Naive B cell (primary cell): Measurements from ENCODE around the gene CEP120. TPM values are rescaled to one million over a fixed set of nuclear protein-coding genes. Genes with fewer than 3 reads are reported as not detected.
"Not testable (repeated sequence)": the region's sequence is repeated elsewhere in the genome, so short reads cannot be mapped to it uniquely, and the experiment has no call there.

Experiments used
- ATAC-seq, 2 donors: fragments of 150-1000 bp; cut with Tn5 transposase; 2 replicates each; pipeline ENCODE4 v1.10.0; 2021; ENCODE audit warnings: low read depth in 2 of 2, mild to moderate bottlenecking in 2 of 2, moderate library complexity in 2 of 2
- DNase-seq: peaks from one replicate; pipeline ENCODE4 v3.0.0; 2022
- H3K27ac Mint-ChIP-seq, 6 donors: one replicate each; pipeline ENCODE4 v1.8.0; 2020 to 2022; ENCODE audit warnings: mild to moderate bottlenecking in 6 of 6, mixed read lengths in 6 of 6, moderate library complexity in 5 of 6, inconsistent platforms in 2 of 6
- H3K27me3 Mint-ChIP-seq, 3 donors: one replicate each; pipeline ENCODE4 v1.8.0; 2021 to 2022; ENCODE audit warnings: mixed read lengths in 3 of 3, mild to moderate bottlenecking in 1 of 3
- H3K36me3 Mint-ChIP-seq, 2 donors: one replicate each; pipeline ENCODE4 v1.8.0; 2020 to 2022; ENCODE audit warnings: mixed read lengths in 2 of 2, inconsistent platforms in 1 of 2, mild to moderate bottlenecking in 1 of 2
- H3K4me1 Mint-ChIP-seq, 3 donors: one replicate each; pipeline ENCODE4 v1.8.0; 2020 to 2022; ENCODE audit warnings: mixed read lengths in 3 of 3, inconsistent platforms in 1 of 3, mild to moderate bottlenecking in 1 of 3, moderate library complexity in 1 of 3
- H3K4me3 Mint-ChIP-seq, 8 donors: one replicate each; pipeline ENCODE4 v1.8.0; 2020 to 2022; ENCODE audit warnings: mild to moderate bottlenecking in 8 of 8, mixed read lengths in 8 of 8, moderate library complexity in 8 of 8, inconsistent platforms in 2 of 8
- H3K9me3 Mint-ChIP-seq, 7 donors: one replicate each; pipeline ENCODE4 v1.8.0; 2020 to 2022; ENCODE audit warnings: mixed read lengths in 7 of 7, mild to moderate bottlenecking in 5 of 7, inconsistent platforms in 2 of 7, moderate library complexity in 1 of 7
- polyA plus RNA-seq, 6 donors: library from polyadenylated mRNA; unstranded; fragments of 300-500 nt; fragmentation: Illumina TruSeq; gene quantifications; one replicate each; pipeline ENCODE4 v1.2.3, GENCODE V29; 2021; ENCODE audit warnings: low read depth in 6 of 6

The CEP120 gene
- polyA plus RNA-seq, 6 donors from 2014 or later = 15.8 to 45.9 (median 31.2) TPM

DNA sequence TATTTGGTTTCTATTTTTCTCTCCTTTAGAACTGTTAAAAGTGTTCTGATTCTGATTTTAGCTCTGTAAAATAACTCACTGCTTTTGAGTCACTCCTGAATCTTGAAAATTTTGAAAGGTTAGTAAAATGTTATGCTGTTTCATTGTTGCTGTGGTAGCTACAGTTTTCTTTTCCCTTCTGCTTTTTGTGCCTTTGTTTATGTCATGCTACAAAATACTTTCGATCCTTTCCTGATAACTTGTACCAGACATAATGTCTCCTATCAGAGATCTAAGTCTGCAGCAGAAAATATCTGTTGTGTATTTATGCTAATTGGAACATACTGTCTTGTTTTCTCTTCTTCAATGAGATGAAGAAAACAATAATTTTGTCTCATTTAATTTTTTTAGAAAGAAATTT is 26.9 kb upstream of the CEP120 start:
- no peak overlapping the region for H3K4me3 Mint-ChIP-seq
- H3K27me3 Mint-ChIP-seq = peaks cover 7 to 12% (median 8%) of the 10 kb centered on the region in 3 donors
- no peak overlapping the region for H3K27ac Mint-ChIP-seq
- H3K9me3 Mint-ChIP-seq = no peaks in the 10 kb centered on the region
- ATAC-seq (no peak), DNase-seq (no peak)
- peaks cover 0 to 7% (median 0%) of the 10 kb centered on the region in 3 donors for H3K4me1 Mint-ChIP-seq
- H3K36me3 Mint-ChIP-seq = no peaks in the 10 kb centered on the region

DNA sequence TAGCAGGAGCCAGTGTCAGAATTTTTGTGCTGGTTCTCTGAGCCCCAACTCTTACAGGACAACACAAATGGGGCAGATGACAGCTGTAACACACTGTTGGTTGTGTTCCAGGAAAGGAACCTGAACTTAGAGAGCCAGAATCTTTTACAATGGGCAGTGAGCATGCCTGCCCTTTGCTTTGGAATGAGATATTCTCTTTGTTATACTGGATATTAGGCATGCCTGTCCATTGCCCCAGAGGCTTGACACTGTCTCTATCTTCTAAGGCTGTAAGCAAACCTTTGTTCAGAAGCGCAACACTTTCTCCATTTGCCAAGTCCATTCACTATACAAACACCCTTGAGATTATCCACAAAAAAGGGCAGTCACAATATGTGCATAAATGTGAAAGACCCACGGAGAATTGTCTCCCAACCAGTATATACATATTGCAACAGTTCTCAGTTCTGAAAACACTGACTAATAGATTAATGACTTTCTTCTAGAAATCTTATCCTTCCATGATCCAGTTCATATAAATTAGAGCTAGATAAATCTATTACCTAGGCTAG is 26.3 kb upstream of the CEP120 start:
- Mint-ChIP-seq H3K9me3 (no peaks in the 10 kb centered on the region), H3K4me1 (peaks cover 0 to 7% (median 0%) of the 10 kb centered on the region in 3 donors), H3K4me3 (no peak overlapping the region), H3K36me3 (no peaks in the 10 kb centered on the region), H3K27ac (no peak overlapping the region), H3K27me3 (peaks cover 7 to 12% (median 8%) of the 10 kb centered on the region in 3 donors)
- DNase-seq (no peak), ATAC-seq (no peak)

DNA sequence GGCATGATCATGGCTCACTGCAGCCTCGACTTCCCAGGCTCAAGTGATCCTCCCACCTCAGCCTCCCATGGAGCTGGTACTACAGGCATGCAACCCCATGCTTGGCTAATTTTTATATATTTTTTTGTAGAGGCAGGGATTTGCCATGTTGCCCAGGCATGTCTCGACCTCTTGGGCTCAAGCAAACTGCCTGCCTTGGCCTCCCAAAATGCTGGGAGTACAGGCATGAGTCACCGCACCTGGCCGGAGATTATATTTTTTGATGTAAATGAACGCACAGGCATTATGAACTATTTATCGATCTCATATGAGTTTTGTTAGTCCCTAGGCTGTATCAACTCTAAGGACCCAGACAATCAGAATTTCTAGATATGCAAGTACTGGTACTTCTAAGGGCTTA is 25.5 kb upstream of the CEP120 start:
- DNase-seq (no peak), ATAC-seq (no peak)
- no peak overlapping the region for H3K4me3 Mint-ChIP-seq
- peaks cover 7 to 12% (median 8%) of the 10 kb centered on the region in 3 donors for H3K27me3 Mint-ChIP-seq
- no peaks in the 10 kb centered on the region for H3K9me3 Mint-ChIP-seq
- peaks cover 0 to 7% (median 0%) of the 10 kb centered on the region in 3 donors for H3K4me1 Mint-ChIP-seq
- no peaks in the 10 kb centered on the region for H3K36me3 Mint-ChIP-seq
- H3K27ac Mint-ChIP-seq = no peak overlapping the region

DNA sequence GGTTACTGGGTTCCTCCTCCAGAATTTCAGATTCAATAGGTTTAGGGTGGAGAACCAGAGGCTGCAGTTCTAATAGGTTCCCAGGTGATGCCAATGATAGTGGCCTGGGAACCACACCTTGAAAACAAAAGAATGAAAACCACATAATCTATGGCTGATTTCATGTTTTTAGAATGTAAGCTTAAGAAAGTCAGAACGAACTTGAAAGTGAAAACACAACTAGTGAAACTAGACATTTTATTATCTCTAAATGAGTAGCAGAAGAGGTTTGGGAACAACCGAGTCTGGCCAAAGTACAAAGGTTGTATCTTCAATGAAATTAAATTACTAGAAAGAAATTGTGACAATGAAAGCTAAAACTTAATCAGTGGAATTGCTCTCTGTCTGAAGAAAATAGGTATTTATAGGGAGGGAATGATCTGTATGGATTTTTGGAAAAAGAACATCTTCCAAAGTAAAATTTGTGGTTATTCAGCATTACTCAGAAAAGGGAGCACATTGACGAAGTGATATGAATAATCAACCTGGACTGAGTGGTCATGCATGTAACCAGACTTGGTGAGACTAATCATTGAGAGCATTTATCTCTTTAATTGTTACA is 24.9 kb upstream of the CEP120 start:
- H3K4me1 Mint-ChIP-seq = peaks cover 0 to 7% (median 0%) of the 10 kb centered on the region in 3 donors
- ATAC-seq (no peak), DNase-seq (no peak)
- peaks cover 7 to 12% (median 8%) of the 10 kb centered on the region in 3 donors for H3K27me3 Mint-ChIP-seq
- H3K36me3 Mint-ChIP-seq = no peaks in the 10 kb centered on the region
- no peaks in the 10 kb centered on the region for H3K9me3 Mint-ChIP-seq
- H3K4me3 Mint-ChIP-seq = no peak overlapping the region
- H3K27ac Mint-ChIP-seq = peak overlapping the region in 1 of 6 donors; percentile 23

DNA sequence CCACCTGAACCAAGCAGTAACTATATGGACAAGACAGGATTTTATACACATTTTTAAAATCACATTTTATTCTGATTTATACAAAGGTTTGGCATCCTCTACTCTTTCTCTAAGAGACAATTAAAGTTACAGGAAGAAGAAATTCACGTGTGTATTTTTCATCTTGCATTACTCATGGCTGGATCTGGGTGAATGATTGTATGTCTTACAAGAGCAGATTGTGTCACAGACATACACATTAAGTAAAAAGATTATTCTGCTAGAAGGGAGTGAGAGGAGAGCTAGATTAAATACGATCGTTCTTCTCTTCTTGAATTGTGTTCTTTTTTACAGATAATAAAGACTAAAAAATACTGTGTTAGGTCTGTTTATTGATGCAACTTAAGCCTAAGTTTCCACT is 20.8 kb upstream of the CEP120 start:
- no peak for ATAC-seq
- Mint-ChIP-seq H3K27me3 (peaks cover 7 to 12% (median 8%) of the 10 kb centered on the region in 3 donors), H3K4me1 (no peaks in the 10 kb centered on the region)

DNA sequence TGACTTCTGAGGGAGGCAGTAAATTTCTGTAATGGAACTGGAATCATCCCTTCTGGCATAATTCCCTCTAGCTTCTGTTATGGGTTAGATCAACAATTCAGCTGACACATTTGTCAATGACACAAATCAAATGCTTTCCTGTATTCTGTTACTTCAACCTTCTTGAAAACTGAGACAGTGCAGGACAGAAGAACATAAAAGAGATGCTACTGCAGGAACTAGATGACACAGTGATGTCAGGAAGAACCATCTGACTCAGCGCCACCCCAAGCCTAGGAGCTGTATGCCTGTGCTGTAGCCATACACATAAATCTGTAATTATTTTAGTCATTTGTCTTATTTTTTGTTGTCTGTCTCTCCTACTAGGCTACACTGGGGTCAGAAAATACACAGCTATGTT is 18.2 kb upstream of the CEP120 start:
- no peak overlapping the region for H3K27ac Mint-ChIP-seq
- no peak overlapping the region for H3K4me3 Mint-ChIP-seq
- H3K9me3 Mint-ChIP-seq = no peaks in the 10 kb centered on the region
- H3K4me1 Mint-ChIP-seq = no peaks in the 10 kb centered on the region
- H3K27me3 Mint-ChIP-seq = peaks cover 8 to 11% (median 8%) of the 10 kb centered on the region in 3 donors
- ATAC-seq (no peak), DNase-seq (no peak)
- no peaks in the 10 kb centered on the region for H3K36me3 Mint-ChIP-seq

More for the DNA sequence above, 20.8 kb upstream of the CEP120 start:
- Mint-ChIP-seq H3K4me3 (no peak overlapping the region), H3K36me3 (no peaks in the 10 kb centered on the region), H3K9me3 (no peaks in the 10 kb centered on the region), H3K27ac (no peak overlapping the region)
- no peak for DNase-seq

DNA sequence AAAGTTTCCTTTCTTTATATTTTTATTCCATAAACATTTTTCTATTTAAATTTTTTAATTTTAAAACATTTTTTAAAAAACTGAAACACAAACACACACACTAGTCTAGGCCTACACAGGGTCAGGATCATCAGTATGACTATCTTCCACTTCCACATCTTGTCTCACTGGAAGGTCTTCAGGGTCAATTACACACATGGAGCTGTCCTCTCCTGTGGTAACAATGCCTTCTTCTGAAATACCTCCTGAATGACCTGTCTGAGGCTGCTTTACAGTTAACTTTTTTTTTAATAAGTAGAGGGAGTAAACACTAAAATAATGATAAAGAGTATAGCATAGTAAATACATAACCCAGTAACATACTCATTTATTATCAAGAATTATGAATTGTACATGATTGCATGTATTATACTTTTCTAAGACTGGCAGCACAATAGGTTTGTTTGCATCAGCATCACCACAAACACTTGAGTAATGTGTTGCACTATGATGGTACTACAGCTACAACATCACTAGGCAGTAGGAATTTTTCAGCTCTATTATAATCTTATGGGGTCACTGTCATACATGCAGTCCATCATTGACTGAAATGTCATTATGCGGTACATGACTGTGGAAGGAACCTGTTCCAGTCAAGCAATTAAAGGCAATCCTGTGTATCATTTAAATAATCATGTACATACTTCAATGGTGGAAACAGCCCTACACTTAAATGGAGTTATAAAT is 17.4 kb upstream of the CEP120 start:
- no peaks in the 10 kb centered on the region for H3K36me3 Mint-ChIP-seq
- H3K27me3 Mint-ChIP-seq = peaks cover 1 to 4% (median 3%) of the 10 kb centered on the region in 3 donors
- H3K27ac Mint-ChIP-seq = peak overlapping the region in 1 of 6 donors; percentile 27
- no peaks in the 10 kb centered on the region for H3K4me1 Mint-ChIP-seq
- no peaks in the 10 kb centered on the region for H3K9me3 Mint-ChIP-seq
- ATAC-seq (no peak), DNase-seq (no peak)
- H3K4me3 Mint-ChIP-seq = no peak overlapping the region

DNA sequence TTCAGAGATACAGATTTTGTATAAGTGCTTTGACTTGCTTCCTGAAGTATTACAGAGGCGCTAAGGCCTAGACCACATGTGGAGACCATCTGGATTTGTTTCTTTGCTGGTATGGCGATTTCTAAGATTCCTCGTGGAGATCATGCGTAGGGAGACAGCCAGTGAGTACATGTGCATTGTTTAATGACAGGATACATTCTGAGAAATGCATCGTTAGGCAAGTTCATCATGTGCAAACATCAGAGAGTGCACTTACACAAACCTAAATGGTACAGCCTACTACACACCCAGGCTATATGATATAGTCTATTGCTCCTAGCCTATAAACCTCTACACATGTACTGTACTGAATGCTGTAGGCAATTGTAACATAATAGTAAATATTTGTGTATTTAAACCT is 16.5 kb upstream of the CEP120 start:
- Mint-ChIP-seq H3K9me3 (no peaks in the 10 kb centered on the region), H3K36me3 (no peaks in the 10 kb centered on the region), H3K27ac (no peak overlapping the region)

DNA sequence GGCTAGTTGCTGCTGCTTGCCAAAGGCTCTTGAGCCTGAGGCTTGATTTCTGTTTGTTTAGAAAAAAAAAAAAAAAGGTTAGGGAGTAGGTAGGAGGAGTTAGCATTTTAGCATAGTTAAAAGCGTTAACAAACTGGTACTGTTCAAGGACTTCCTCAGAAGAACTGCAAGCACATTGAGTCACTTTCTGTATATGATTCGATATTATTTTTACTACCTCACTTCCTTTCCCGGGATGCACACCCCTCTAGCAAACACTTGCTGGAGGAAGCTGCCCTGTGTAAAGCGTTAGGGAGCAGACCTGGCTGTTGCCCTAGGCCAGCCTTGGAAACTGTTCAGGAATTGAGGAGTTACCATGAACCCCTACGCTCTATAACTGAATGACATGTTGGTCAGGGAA is 15.7 kb upstream of the CEP120 start:
- DNase-seq = no peak
- Mint-ChIP-seq H3K27ac (no peak overlapping the region), H3K9me3 (no peaks in the 10 kb centered on the region), H3K4me1 (no peaks in the 10 kb centered on the region), H3K36me3 (no peaks in the 10 kb centered on the region), H3K4me3 (no peak overlapping the region), H3K27me3 (peaks cover 0 to 9% (median 4%) of the 10 kb centered on the region in 3 donors)
- no peak for ATAC-seq

More for the DNA sequence above, 16.5 kb upstream of the CEP120 start:
- DNase-seq = no peak
- no peaks in the 10 kb centered on the region for H3K4me1 Mint-ChIP-seq
- H3K4me3 Mint-ChIP-seq = no peak overlapping the region
- no peak for ATAC-seq
- peaks cover 0 to 4% (median 4%) of the 10 kb centered on the region in 3 donors for H3K27me3 Mint-ChIP-seq

DNA sequence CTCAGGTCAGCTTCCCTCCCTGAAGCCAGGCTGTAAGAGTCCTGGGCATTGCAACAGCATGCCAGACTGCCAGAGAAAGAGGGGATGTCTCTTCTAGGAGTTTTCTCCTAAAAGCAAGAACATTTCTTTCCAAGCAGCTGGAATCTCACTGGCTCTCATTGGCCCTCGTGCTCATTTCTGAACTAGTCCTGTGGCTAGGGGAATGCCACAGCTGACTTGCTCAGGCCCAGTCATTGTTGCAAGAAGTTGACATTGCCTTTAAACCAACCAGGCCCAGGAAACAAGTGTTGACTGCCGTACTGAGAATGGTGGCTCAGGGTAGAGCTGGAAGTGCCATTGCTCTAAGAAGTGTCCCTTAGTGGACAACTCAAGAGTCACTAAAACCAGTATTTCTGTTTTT is 15.0 kb upstream of the CEP120 start:
- Mint-ChIP-seq H3K27me3 (peaks cover 0 to 9% (median 4%) of the 10 kb centered on the region in 3 donors), H3K27ac (no peak overlapping the region), H3K9me3 (no peaks in the 10 kb centered on the region), H3K4me3 (no peak overlapping the region), H3K4me1 (no peaks in the 10 kb centered on the region), H3K36me3 (no peaks in the 10 kb centered on the region)
- ATAC-seq = no peak
- DNase-seq = no peak

DNA sequence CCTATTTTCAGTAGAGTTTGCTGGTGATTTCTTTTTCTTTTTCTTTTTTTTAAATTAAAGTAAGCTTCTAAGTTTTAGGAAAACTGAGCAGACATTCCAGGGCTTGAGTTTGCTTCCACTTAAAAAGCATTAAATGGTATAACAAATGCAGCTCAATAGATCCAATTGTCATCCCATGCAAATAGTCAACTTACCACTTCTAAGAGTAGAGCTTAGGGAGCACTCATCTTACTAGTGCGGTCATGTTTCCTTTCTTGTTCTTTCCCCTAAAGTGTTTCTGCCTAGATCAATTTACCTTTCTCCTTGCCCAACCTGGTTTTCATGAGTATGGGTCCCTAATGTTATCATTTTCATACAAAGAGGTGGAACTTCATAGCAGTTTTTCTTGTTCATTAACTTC is 13.0 kb upstream of the CEP120 start:
- H3K27me3 Mint-ChIP-seq = peaks cover 0 to 18% (median 10%) of the 10 kb centered on the region in 3 donors
- no peak for DNase-seq
- H3K27ac Mint-ChIP-seq = no peak overlapping the region
- H3K36me3 Mint-ChIP-seq = no peaks in the 10 kb centered on the region
- no peak overlapping the region for H3K4me3 Mint-ChIP-seq
- no peaks in the 10 kb centered on the region for H3K9me3 Mint-ChIP-seq
- ATAC-seq = no peak
- no peaks in the 10 kb centered on the region for H3K4me1 Mint-ChIP-seq

DNA sequence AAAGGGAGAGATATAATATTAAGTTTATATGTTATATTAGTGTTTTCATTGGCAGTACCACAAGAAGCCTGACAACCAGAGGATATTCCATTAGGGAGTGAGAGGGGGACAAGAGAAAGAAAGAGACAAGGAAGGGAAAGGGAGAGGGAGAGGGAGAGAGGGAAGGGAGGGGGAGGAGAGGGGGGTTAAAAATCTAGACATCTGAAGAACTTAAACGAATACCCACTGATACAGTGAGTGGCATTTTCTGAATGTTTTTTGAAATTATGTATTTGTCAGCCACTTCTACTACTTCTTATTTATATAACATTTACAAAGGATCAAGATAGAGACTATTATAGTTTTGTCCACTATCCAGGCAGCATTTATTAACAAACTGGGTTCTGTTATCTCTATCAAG is 11.6 kb upstream of the CEP120 start:
- H3K27me3 Mint-ChIP-seq = peaks cover 0 to 18% (median 10%) of the 10 kb centered on the region in 3 donors
- no peaks in the 10 kb centered on the region for H3K4me1 Mint-ChIP-seq
- no peak overlapping the region for H3K4me3 Mint-ChIP-seq
- DNase-seq = no peak
- H3K27ac Mint-ChIP-seq = no peak overlapping the region
- no peaks in the 10 kb centered on the region for H3K36me3 Mint-ChIP-seq
- no peak for ATAC-seq
- no peaks in the 10 kb centered on the region for H3K9me3 Mint-ChIP-seq

DNA sequence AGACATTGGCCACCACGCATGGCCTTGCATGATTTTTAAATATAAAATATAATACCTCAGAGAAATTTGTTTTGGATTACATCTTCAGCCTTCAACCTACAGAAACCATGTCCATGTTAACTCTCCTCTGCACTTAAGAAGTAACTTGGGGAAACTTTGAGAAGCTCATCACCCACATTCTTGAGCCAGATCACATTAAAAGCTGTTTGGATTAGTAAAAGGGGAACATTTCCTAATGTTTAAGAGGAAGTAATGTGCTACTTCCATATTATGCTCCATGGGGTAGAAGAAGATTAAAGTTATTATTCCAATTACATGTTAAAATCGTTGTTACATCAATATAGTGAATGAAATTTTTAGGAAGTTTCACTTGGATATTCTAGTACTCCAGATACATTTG is 10.4 kb upstream of the CEP120 start:
- Mint-ChIP-seq H3K27ac (peak overlapping the region in 1 of 6 donors; percentile 62), H3K4me3 (no peak overlapping the region), H3K9me3 (no peaks in the 10 kb centered on the region), H3K4me1 (peaks cover 0 to 5% (median 0%) of the 10 kb centered on the region in 3 donors), H3K36me3 (no peaks in the 10 kb centered on the region), H3K27me3 (peaks cover 0 to 23% (median 10%) of the 10 kb centered on the region in 3 donors)
- DNase-seq (no peak), ATAC-seq (no peak)

DNA sequence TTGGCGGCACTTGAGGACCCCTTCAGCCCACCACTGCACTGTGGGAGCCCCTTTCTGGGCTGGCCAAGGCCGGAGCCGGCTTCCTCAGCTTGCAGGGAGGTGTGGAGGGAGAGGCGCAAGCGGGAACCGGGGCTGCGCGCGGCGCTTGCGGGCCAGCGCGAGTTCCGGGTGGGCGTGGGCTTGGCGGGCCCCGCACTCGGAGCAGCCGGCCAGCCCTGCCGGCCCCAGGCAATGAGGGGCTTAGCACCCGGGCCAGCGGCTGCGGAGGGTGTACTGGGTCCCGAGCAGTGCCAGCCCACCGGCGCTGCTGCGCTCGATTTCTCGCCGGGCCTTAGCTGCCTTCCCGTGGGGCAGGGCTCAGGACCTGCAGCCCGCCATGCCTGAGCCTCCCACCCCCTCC is 7.2 kb upstream of the CEP120 start:
- not testable (repeated sequence) for H3K9me3 Mint-ChIP-seq, ATAC-seq

More for the DNA sequence above, 7.2 kb upstream of the CEP120 start:
- H3K27me3 Mint-ChIP-seq = peaks cover 0 to 25% (median 6%) of the 10 kb centered on the region in 3 donors
- H3K36me3 Mint-ChIP-seq, H3K27ac Mint-ChIP-seq, DNase-seq, H3K4me3 Mint-ChIP-seq, H3K4me1 Mint-ChIP-seq: not testable (repeated sequence)
